H9 (cell line): ENCODE results near the gene CCDC185. TPM values are rescaled to one million over a fixed set of nuclear protein-coding genes. Genes with fewer than 3 reads are reported as not detected.

Experiments
- DNase-seq: peaks from one replicate; pipeline ENCODE4 v3.0.0-alpha.2; 2017
- H2AFZ ChIP-seq: one replicate; pipeline ENCODE4 v1.6.1; 2013; ENCODE audit warnings: mild to moderate bottlenecking, low read length, control low read depth, moderate library complexity
- H2AK5ac ChIP-seq: 2 replicates; pipeline ENCODE4 v1.6.1; 2013; ENCODE audit warnings: low read length, control low read depth, mixed read lengths; ENCODE audit not compliant: insufficient read length
- H2BK120ac ChIP-seq: one replicate; pipeline ENCODE4 v1.6.1; 2013; ENCODE audit warnings: low read depth, mild to moderate bottlenecking, low read length, control low read depth, inconsistent platforms; ENCODE audit not compliant: poor library complexity, severe bottlenecking
- H2BK12ac ChIP-seq: 2 replicates; pipeline ENCODE4 v1.6.1; 2013; ENCODE audit warnings: low read length, control low read depth, mixed read lengths, low read depth; ENCODE audit not compliant: insufficient read length
- H2BK15ac ChIP-seq: 2 replicates; pipeline ENCODE4 v1.6.1; 2013; ENCODE audit warnings: low read depth, low read length, control low read depth
- H2BK20ac ChIP-seq: one replicate; pipeline ENCODE4 v1.6.1; 2013; ENCODE audit warnings: low read depth, mild to moderate bottlenecking, low read length, control low read depth, inconsistent platforms; ENCODE audit not compliant: poor library complexity, severe bottlenecking
- H2BK5ac ChIP-seq: 2 replicates; pipeline ENCODE4 v1.6.1; 2013; ENCODE audit warnings: low read length, control low read depth, mixed read lengths; ENCODE audit not compliant: insufficient read length
- H3K14ac ChIP-seq: 2 replicates; pipeline ENCODE4 v1.6.1; 2013; ENCODE audit warnings: low read length, control low read depth; ENCODE audit not compliant: insufficient read depth
- H3K18ac ChIP-seq: 2 replicates; pipeline ENCODE4 v1.6.1; 2013; ENCODE audit warnings: low read depth, mild to moderate bottlenecking, mixed read lengths, low read length, control low read depth; ENCODE audit not compliant: insufficient read length
- H3K23ac ChIP-seq: 2 replicates; pipeline ENCODE4 v1.6.1; 2013; ENCODE audit warnings: low read length, control low read depth, mixed read lengths, low read depth; ENCODE audit not compliant: insufficient read length
- H3K23me2 ChIP-seq: 2 replicates; pipeline ENCODE4 v1.6.1; 2013; ENCODE audit warnings: low read depth, mild to moderate bottlenecking, mixed read lengths, low read length, control low read depth; ENCODE audit not compliant: insufficient read length, poor library complexity, severe bottlenecking
- H3K27ac ChIP-seq: 2 replicates; pipeline ENCODE4 v1.5.1; 2013; ENCODE audit warnings: low read length, control low read depth, mixed read lengths, low read depth; ENCODE audit not compliant: insufficient read length
- H3K27me3 ChIP-seq: 2 replicates; pipeline ENCODE4 v1.6.1; 2013; ENCODE audit warnings: low read length, control low read depth, inconsistent platforms; ENCODE audit not compliant: insufficient read depth
- H3K4ac ChIP-seq: 2 replicates; pipeline ENCODE4 v1.6.1; 2013; ENCODE audit warnings: low read depth, mild to moderate bottlenecking, control low read depth, inconsistent platforms, low read length, moderate library complexity
- H3K4me1 ChIP-seq: 2 replicates; pipeline ENCODE4 v1.6.1; 2013; ENCODE audit warnings: low read length, control low read depth, inconsistent platforms; ENCODE audit not compliant: insufficient read depth
- H3K4me2 ChIP-seq: 2 replicates; pipeline ENCODE4 v1.6.1; 2013; ENCODE audit warnings: low read length, control low read depth, mixed read lengths; ENCODE audit not compliant: insufficient read length, insufficient read depth
- H3K56ac ChIP-seq: 2 replicates; pipeline ENCODE4 v1.6.1; 2013; ENCODE audit warnings: low read depth, mild to moderate bottlenecking, mixed read lengths, low read length, control low read depth; ENCODE audit not compliant: insufficient read length
- H3K79me1 ChIP-seq: 2 replicates; pipeline ENCODE4 v1.6.1; 2013; ENCODE audit warnings: low read depth, mild to moderate bottlenecking, moderate library complexity, low read length, control low read depth, inconsistent platforms; ENCODE audit not compliant: insufficient read depth, poor library complexity, severe bottlenecking
- H3K79me2 ChIP-seq: 2 replicates; pipeline ENCODE4 v1.6.1; 2013; ENCODE audit warnings: low read length, control low read depth, inconsistent platforms; ENCODE audit not compliant: insufficient read depth
- H3K9ac ChIP-seq: 2 replicates; pipeline ENCODE4 v1.6.1; 2013; ENCODE audit warnings: low read length, control low read depth, mixed read lengths; ENCODE audit not compliant: insufficient read length; ENCODE audit errors: extremely low read depth
- H3K9me3 ChIP-seq: one replicate; pipeline ENCODE4 v1.6.1; 2013; ENCODE audit warnings: low read depth, low read length, inconsistent platforms; ENCODE audit not compliant: control insufficient read depth
- H3T11ph ChIP-seq: one replicate; pipeline ENCODE4 v1.6.1; 2013; ENCODE audit warnings: mild to moderate bottlenecking, low read length, control low read depth, inconsistent platforms
- H4K20me1 ChIP-seq: one replicate; pipeline ENCODE4 v1.6.1; 2013; ENCODE audit not compliant: control insufficient read depth, insufficient read length, insufficient read depth
- H4K5ac ChIP-seq: 2 replicates; pipeline ENCODE4 v1.6.1; 2013; ENCODE audit warnings: low read depth, mild to moderate bottlenecking, mixed read lengths, low read length, control low read depth; ENCODE audit not compliant: insufficient read length
- H4K8ac ChIP-seq: replicated peaks from 2 replicates; pipeline ENCODE4 v1.6.1; 2013; ENCODE audit warnings: low read length, control low read depth, mixed read lengths, low read depth; ENCODE audit not compliant: insufficient read length
- H4K91ac ChIP-seq: 2 replicates; pipeline ENCODE4 v1.6.1; 2013; ENCODE audit warnings: low read depth, mild to moderate bottlenecking, moderate library complexity, mixed read lengths, low read length, control low read depth; ENCODE audit not compliant: insufficient read length
- H3K27ac Mint-ChIP-seq, 3 experiments: 2 replicates in 2 of 3; 3 replicates in 1 of 3; pipeline ENCODE4 v1.8.0; 2020 to 2021; ENCODE audit warnings: mixed read lengths in 3 of 3, mild to moderate bottlenecking in 1 of 3, moderate library complexity in 1 of 3
- H3K27me3 Mint-ChIP-seq: 2 replicates; pipeline ENCODE4 v1.8.0; 2021; ENCODE audit warnings: low read depth, mild to moderate bottlenecking, moderate library complexity, mixed read lengths
- H3K36me3 Mint-ChIP-seq, 3 experiments: 2 replicates in 2 of 3; 3 replicates in 1 of 3; pipeline ENCODE4 v1.8.0; 2020 to 2021; ENCODE audit warnings: low read depth in 3 of 3, mixed read lengths in 3 of 3; ENCODE audit not compliant: insufficient read depth in 1 of 3
- H3K4me1 Mint-ChIP-seq, 2 experiments: 2 replicates each; pipeline ENCODE4 v1.8.0; 2020; ENCODE audit warnings: mixed read lengths in 2 of 2
- H3K4me3 Mint-ChIP-seq, 2 experiments: 2 replicates in 1 of 2; 3 replicates in 1 of 2; pipeline ENCODE4 v1.8.0; 2020 to 2021; ENCODE audit warnings: mild to moderate bottlenecking in 2 of 2, mixed read lengths in 2 of 2, moderate library complexity in 1 of 2
- H3K9me3 Mint-ChIP-seq, 2 experiments: 2 replicates in 1 of 2; 3 replicates in 1 of 2; pipeline ENCODE4 v1.8.0; 2020; ENCODE audit warnings: mild to moderate bottlenecking in 2 of 2, mixed read lengths in 2 of 2, moderate library complexity in 1 of 2
- WGBS: extraction: QIAGEN DNeasy Blood & Tissue Kit; methylation state at CpG from one replicate; pipeline ENCODE4 v1.1.7; 2013; ENCODE audit warnings: missing lambda C conversion rate, low lambda C conversion rate, mixed read lengths; ENCODE audit not compliant: insufficient read length; ENCODE audit errors: extremely low coverage; 5-methylcytosine and 5-hydroxymethylcytosine counted together
- total RNA-seq: library from RNA; stranded (reverse); gene quantifications from 2 replicates; pipeline ENCODE4 v1.2.1, GENCODE V29; 2021
- TF ChIP-seq, protein P1 (sequence below): fragments of 200-600 bp; sonication (generic); conservative IDR thresholded peaks from 3 replicates; pipeline ENCODE4 v1.8.0; 2021; ENCODE audit warnings: antibody characterized with exemption, mild to moderate bottlenecking

Gene CCDC185
- total RNA-seq, 1 experiment from 2014 or later = not detected

DNA sequence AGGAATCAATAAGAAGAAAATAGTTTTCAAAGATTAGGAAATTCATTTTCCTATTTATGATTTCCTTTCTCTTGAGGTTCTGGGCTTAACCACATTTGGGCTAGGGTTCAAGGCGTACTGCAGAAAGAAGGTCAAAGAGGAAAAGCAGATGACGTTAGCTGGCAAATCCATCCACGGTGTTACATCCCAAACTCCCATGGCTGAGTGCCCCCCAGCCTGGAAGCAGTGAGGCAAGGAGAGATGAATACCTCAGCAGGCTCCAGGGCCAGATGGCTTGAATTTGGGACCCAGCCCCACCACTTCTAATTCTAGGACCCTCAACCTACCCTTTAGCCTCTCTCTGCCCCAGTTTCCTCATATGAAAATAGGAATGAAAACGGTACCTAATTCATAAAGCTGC lies 46.9 kb upstream of the CCDC185 start:
- no peak overlapping the region for H3K18ac ChIP-seq
- no peak overlapping the region for H3K27ac ChIP-seq

More for the DNA sequence above, 46.9 kb upstream of the CCDC185 start:
- no peak overlapping the region for H2BK15ac ChIP-seq
- no peak for DNase-seq
- H3K56ac ChIP-seq = no peak overlapping the region
- no peaks in the 10 kb centered on the region for H4K20me1 ChIP-seq
- no peak overlapping the region for H3K4me2 ChIP-seq
- Mint-ChIP-seq H3K36me3 (no peaks in the 10 kb centered on the region; a peak in 1 of 7 replicates), H3K4me1 (peaks cover 5% of the 10 kb centered on the region in 2 experiments), H3K27ac (no peak overlapping the region), H3K9me3 (no peaks in the 10 kb centered on the region), H3K27me3 (peaks cover 2% of the 10 kb centered on the region; the same call in 1 of the 2 replicates), H3K4me3 (no peak overlapping the region)
- no peaks in the 10 kb centered on the region for H3K79me2 ChIP-seq
- no peak overlapping the region for H3K14ac ChIP-seq
- H3K9me3 ChIP-seq = no peaks in the 10 kb centered on the region
- no peaks in the 10 kb centered on the region for H3K23me2 ChIP-seq
- no peak overlapping the region for H2BK12ac ChIP-seq
- no peak overlapping the region for H3T11ph ChIP-seq
- H3K4ac ChIP-seq = no peak overlapping the region
- no peak overlapping the region for H2BK5ac ChIP-seq
- no peaks in the 10 kb centered on the region for H3K79me1 ChIP-seq
- H4K8ac ChIP-seq = no peak overlapping the region
- TF ChIP-seq, protein P1, sequence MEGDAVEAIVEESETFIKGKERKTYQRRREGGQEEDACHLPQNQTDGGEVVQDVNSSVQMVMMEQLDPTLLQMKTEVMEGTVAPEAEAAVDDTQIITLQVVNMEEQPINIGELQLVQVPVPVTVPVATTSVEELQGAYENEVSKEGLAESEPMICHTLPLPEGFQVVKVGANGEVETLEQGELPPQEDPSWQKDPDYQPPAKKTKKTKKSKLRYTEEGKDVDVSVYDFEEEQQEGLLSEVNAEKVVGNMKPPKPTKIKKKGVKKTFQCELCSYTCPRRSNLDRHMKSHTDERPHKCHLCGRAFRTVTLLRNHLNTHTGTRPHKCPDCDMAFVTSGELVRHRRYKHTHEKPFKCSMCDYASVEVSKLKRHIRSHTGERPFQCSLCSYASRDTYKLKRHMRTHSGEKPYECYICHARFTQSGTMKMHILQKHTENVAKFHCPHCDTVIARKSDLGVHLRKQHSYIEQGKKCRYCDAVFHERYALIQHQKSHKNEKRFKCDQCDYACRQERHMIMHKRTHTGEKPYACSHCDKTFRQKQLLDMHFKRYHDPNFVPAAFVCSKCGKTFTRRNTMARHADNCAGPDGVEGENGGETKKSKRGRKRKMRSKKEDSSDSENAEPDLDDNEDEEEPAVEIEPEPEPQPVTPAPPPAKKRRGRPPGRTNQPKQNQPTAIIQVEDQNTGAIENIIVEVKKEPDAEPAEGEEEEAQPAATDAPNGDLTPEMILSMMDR = no peak
- no peak overlapping the region for H3K9ac ChIP-seq
- H2AK5ac ChIP-seq = no peak overlapping the region
- H4K91ac ChIP-seq = no peak overlapping the region
- no peaks in the 10 kb centered on the region for H3K27me3 ChIP-seq
- H4K5ac ChIP-seq = no peak overlapping the region
- no peak overlapping the region for H3K23ac ChIP-seq
- H3K4me1 ChIP-seq = no peaks in the 10 kb centered on the region
- no CpG with 5 or more reads among the region's 4 CpGs for WGBS
- H2BK20ac ChIP-seq = no peak overlapping the region
- H2BK120ac ChIP-seq = no peak overlapping the region
- H2AFZ ChIP-seq = no peak overlapping the region
